ENCODE data around the gene MCM7. TPM values are rescaled to one million over a fixed set of nuclear protein-coding genes. Genes with fewer than 3 reads are reported as not detected.

Gene MCM7
- total and polyA plus RNA-seq, 2 of the 13 experiments (the other 11 are each of a cell fraction or from before 2014, with no cell fraction given) = 84.5 to 214 TPM

DNA sequence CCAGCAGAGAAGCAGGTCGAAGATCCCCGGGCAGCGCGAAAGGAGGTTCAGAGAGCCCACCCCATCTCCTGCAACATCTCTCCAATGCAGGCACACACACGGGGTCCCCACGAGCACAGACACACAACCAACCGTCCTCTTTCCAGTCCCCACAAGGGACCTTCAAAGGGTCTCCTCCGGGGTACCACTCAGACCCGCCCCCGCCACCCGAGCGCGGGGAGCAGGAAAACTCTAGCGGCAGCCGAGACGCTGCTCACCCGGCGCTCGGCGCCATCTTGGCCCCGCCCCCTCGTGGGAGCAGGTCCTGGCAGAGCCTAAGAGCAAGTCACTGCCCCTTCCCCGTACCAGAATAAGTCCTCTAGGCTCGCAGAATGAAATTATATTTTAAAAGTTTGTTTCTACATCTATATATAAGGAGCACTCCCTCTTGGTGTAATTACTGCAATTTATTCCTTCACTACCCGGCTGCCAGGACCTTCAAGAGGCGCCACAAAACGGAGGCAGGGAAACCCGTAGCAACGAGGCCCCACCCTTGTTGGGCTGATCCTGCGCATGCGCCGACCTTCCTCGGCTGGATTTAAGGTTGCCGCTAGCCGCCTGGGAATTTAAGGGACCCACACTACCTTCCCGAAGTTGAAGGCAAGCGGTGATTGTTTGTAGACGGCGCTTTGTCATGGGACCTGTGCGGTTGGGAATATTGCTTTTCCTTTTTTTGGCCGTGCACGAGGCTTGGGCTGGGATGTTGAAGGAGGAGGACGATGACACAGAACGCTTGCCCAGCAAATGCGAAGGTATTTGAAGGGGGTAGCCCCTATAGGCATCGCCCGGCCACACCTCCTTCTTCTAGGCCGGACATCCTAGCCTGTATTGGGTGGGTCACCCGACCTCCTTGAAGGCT lies 18.1 kb upstream of the MCM7 start, which contains the start of the genes CNPY4 and TAF6 (continued):
- TF ChIP-seq CHD4 (IDR thresholded peaks at IDR 0.05; ENCODE audit: borderline replicate concordance, low read length) (no peak), SIN3B (IDR thresholded peaks at IDR 0.05; ENCODE audit: low read length) (no peak), KMT2B (CRISPR knock-in tag; IDR thresholded peaks at IDR 0.05) (peak; percentile 75), ZNF224 (CRISPR knock-in tag; IDR thresholded peaks at IDR 0.05) (peak; percentile 64; the same call in 1 of the 2 replicates), DR1 (CRISPR knock-in tag; IDR thresholded peaks at IDR 0.05) (no peak; the same call in 1 of the 2 replicates), ZFX (CRISPR knock-in tag; IDR thresholded peaks at IDR 0.05; ENCODE audit: low read depth) (no peak), FOXK2 (IDR thresholded peaks at IDR 0.05) (no peak), ZNF777 (CRISPR knock-in tag; IDR thresholded peaks at IDR 0.05) (peak; percentile 57), ZNF207 (IDR thresholded peaks at IDR 0.05; ENCODE audit: borderline replicate concordance) (no peak), ATAD3A (CRISPR knock-in tag; IDR thresholded peaks at IDR 0.05) (no peak), TBP (CRISPR knock-in tag; IDR thresholded peaks at IDR 0.05) (no peak), ZNF460 (CRISPR knock-in tag; IDR thresholded peaks at IDR 0.05; ENCODE audit: borderline replicate concordance) (no peak), DNMT1 (CRISPR knock-in tag; IDR thresholded peaks at IDR 0.05) (no peak), PLRG1 (conservative IDR thresholded peaks at IDR 0.05) (no peak), MIER3 (CRISPR knock-in tag; IDR thresholded peaks at IDR 0.05; ENCODE audit: borderline replicate concordance) (no peak), ZNF549 (CRISPR knock-in tag; IDR thresholded peaks at IDR 0.05) (0 out of 2 replicates have a peak, but pooled peaks have one; percentile 37)
- TF ChIP-seq, protein P1, sequence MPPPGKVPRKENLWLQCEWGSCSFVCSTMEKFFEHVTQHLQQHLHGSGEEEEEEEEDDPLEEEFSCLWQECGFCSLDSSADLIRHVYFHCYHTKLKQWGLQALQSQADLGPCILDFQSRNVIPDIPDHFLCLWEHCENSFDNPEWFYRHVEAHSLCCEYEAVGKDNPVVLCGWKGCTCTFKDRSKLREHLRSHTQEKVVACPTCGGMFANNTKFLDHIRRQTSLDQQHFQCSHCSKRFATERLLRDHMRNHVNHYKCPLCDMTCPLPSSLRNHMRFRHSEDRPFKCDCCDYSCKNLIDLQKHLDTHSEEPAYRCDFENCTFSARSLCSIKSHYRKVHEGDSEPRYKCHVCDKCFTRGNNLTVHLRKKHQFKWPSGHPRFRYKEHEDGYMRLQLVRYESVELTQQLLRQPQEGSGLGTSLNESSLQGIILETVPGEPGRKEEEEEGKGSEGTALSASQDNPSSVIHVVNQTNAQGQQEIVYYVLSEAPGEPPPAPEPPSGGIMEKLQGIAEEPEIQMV (CRISPR knock-in tag; IDR thresholded peaks at IDR 0.05; ENCODE audit: low read depth) = no peak
- TF ChIP-seq, protein P2, sequence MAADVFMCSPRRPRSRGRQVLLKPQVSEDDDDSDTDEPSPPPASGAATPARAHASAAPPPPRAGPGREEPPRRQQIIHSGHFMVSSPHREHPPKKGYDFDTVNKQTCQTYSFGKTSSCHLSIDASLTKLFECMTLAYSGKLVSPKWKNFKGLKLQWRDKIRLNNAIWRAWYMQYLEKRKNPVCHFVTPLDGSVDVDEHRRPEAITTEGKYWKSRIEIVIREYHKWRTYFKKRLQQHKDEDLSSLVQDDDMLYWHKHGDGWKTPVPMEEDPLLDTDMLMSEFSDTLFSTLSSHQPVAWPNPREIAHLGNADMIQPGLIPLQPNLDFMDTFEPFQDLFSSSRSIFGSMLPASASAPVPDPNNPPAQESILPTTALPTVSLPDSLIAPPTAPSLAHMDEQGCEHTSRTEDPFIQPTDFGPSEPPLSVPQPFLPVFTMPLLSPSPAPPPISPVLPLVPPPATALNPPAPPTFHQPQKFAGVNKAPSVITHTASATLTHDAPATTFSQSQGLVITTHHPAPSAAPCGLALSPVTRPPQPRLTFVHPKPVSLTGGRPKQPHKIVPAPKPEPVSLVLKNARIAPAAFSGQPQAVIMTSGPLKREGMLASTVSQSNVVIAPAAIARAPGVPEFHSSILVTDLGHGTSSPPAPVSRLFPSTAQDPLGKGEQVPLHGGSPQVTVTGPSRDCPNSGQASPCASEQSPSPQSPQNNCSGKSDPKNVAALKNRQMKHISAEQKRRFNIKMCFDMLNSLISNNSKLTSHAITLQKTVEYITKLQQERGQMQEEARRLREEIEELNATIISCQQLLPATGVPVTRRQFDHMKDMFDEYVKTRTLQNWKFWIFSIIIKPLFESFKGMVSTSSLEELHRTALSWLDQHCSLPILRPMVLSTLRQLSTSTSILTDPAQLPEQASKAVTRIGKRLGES (CRISPR knock-in tag; IDR thresholded peaks at IDR 0.05; ENCODE audit: borderline replicate concordance) = peak; percentile 68; the same call in 1 of the 2 replicates
- TF ChIP-seq, protein P3, sequence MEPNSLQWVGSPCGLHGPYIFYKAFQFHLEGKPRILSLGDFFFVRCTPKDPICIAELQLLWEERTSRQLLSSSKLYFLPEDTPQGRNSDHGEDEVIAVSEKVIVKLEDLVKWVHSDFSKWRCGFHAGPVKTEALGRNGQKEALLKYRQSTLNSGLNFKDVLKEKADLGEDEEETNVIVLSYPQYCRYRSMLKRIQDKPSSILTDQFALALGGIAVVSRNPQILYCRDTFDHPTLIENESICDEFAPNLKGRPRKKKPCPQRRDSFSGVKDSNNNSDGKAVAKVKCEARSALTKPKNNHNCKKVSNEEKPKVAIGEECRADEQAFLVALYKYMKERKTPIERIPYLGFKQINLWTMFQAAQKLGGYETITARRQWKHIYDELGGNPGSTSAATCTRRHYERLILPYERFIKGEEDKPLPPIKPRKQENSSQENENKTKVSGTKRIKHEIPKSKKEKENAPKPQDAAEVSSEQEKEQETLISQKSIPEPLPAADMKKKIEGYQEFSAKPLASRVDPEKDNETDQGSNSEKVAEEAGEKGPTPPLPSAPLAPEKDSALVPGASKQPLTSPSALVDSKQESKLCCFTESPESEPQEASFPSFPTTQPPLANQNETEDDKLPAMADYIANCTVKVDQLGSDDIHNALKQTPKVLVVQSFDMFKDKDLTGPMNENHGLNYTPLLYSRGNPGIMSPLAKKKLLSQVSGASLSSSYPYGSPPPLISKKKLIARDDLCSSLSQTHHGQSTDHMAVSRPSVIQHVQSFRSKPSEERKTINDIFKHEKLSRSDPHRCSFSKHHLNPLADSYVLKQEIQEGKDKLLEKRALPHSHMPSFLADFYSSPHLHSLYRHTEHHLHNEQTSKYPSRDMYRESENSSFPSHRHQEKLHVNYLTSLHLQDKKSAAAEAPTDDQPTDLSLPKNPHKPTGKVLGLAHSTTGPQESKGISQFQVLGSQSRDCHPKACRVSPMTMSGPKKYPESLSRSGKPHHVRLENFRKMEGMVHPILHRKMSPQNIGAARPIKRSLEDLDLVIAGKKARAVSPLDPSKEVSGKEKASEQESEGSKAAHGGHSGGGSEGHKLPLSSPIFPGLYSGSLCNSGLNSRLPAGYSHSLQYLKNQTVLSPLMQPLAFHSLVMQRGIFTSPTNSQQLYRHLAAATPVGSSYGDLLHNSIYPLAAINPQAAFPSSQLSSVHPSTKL (CRISPR knock-in tag; IDR thresholded peaks at IDR 0.05) = peak; percentile 34; the same call in 1 of the 2 replicates
- TF ChIP-seq, protein P4, sequence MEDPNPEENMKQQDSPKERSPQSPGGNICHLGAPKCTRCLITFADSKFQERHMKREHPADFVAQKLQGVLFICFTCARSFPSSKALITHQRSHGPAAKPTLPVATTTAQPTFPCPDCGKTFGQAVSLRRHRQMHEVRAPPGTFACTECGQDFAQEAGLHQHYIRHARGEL (CRISPR knock-in tag; IDR thresholded peaks at IDR 0.05) = no peak
- TF ChIP-seq, protein P5, sequence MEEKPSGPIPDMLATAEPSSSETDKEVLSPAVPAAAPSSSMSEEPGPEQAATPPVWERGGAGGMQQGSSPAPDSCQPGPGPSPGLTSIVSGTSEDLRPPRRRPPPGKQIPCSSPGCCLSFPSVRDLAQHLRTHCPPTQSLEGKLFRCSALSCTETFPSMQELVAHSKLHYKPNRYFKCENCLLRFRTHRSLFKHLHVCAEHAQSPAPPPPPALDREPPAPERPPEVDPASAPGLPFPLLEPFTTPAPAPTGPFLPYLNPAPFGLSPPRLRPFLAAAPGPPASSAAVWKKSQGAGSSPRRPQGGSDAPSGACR (CRISPR knock-in tag; IDR thresholded peaks at IDR 0.05) = no peak

Measured in HepG2 (cell line).